ENCODE results near the gene UCK2. TPM values are rescaled to one million over a fixed set of nuclear protein-coding genes. Genes with fewer than 3 reads are reported as not detected.
A peak's percentile ranks its signal among the peaks of the same experiment; 100 is the strongest.

Gene UCK2
- total and polyA plus RNA-seq, 2 of the 8 experiments (the other 6 are each of a cell fraction or from before 2014, with no cell fraction given): 103 to 109 TPM

DNA sequence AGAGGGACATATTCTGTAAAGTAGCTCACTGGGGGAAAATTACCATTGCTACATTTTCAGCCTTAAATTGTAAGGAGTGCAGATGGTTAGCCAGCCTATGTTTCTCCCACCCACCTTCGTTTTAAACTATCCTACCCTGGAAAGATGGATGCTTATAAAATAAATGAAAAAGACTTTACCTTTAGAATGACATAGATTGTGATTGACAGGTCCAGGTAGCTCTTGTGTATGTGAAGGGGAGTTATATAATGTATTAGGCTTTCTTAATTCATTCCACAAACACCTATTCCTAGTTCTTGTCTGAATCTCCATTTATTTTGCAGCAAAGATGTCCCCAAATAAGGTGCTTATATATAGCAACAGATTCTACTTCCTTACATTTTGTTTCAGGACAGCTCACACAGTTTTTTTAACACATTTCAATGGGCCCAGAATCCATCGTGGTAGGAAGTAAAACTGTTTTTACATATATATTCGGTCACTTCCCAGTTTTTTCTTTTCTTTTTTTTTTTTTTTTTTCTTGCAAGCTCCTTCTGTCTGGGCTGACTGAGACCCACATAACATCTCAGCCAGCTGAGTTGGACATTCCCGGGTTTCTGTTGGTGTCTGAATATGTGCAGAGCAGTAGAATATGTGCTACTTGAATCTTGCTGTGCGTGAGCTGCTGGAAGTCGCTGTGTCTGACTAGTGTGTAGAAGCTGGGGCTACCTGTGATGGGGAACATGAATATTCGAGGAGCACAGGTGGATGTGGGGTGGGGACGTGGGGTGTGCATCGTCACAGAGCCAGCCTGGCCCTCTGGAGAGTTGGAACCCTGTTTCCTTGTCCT, 27.8 kb downstream of the UCK2 start:
- H3K4me1 ChIP-seq (replicated peaks in 1 of 4; ENCODE audit: control insufficient read depth in 3 of 4, insufficient read depth in 4 of 4, low read length in 3 of 4): peaks cover 4 to 32% (median 27%) of the 10 kb centered on the region in 4 experiments
- H2BK12ac ChIP-seq (ENCODE audit: low read depth, low read length): 0 out of 2 replicates have a peak overlapping the region, but pooled peaks have one; percentile 62
- no peak overlapping the region for H2BK120ac ChIP-seq (replicated peaks; ENCODE audit: low read depth, low read length)
- H2BK5ac ChIP-seq (ENCODE audit: low read depth, low read length): 0 out of 2 replicates have a peak overlapping the region, but pooled peaks have one; percentile 81
- DNase-seq (ENCODE audit: low read depth in 1 of 2, low spot score in 2 of 2) (no peak), FAIRE-seq (no peak)
- H3K9me3 ChIP-seq (ENCODE audit: insufficient read depth in 2 of 2, low read depth in 1 of 2, low read length in 1 of 2): no peaks in the 10 kb centered on the region
- H3K14ac ChIP-seq (ENCODE audit: insufficient read length): no peak overlapping the region
- no peak overlapping the region for H3K27ac ChIP-seq (ENCODE audit: low read depth, low read length)
- no peak overlapping the region for H3K56ac ChIP-seq (replicated peaks; ENCODE audit: insufficient read length, low read depth, low read length)
- peaks cover 43 to 63% of the 10 kb centered on the region in 2 experiments for H4K20me1 ChIP-seq (replicated peaks in 1 of 2; ENCODE audit: control insufficient read depth in 1 of 2, insufficient read depth in 2 of 2, low read length in 2 of 2)
- no peaks in the 10 kb centered on the region for H3K23me2 ChIP-seq (ENCODE audit: low read depth, low read length)
- no peak overlapping the region for H2BK15ac ChIP-seq (ENCODE audit: low read length)
- CTCF ChIA-PET (ENCODE audit: partially characterized antibody): interaction anchor here (0.6 to 2.9 kb wide), 7 partner anchors 11 to 487 kb away, joined by 3 to 12 read pairs (median 4); no protein-coding TSS in a partner anchor
- H3K27me3 ChIP-seq (replicated peaks in 1 of 4; ENCODE audit: control insufficient read depth in 3 of 4, extremely low read depth in 1 of 4, insufficient read depth in 3 of 4, low read length in 3 of 4): no peaks in the 10 kb centered on the region
- no peak overlapping the region for H2BK20ac ChIP-seq (ENCODE audit: low read length)
- no peak overlapping the region for H3K18ac ChIP-seq (ENCODE audit: extremely low read depth, low read length)
- no peaks in the 10 kb centered on the region for H3K36me3 ChIP-seq (ENCODE audit: control insufficient read depth in 2 of 4, insufficient read depth in 4 of 4, low read length in 3 of 4)
- H3K4me3 ChIP-seq (ENCODE audit: extremely low read depth in 1 of 4, insufficient read depth in 2 of 4, low read depth in 3 of 4, low read length in 4 of 4): no peak overlapping the region
- TF ChIP-seq, protein P1, sequence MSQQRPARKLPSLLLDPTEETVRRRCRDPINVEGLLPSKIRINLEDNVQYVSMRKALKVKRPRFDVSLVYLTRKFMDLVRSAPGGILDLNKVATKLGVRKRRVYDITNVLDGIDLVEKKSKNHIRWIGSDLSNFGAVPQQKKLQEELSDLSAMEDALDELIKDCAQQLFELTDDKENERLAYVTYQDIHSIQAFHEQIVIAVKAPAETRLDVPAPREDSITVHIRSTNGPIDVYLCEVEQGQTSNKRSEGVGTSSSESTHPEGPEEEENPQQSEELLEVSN (IDR thresholded peaks at IDR 0.05): no peak
- TF ChIP-seq NRF1 (IDR thresholded peaks at IDR 0.05; ENCODE audit: low read depth, low read length): no peak
- TF ChIP-seq POU5F1 (IDR thresholded peaks at IDR 0.05; ENCODE audit: low read depth, low read length): no peak
- H3K23ac ChIP-seq (ENCODE audit: insufficient read length): no peak overlapping the region
- H3K79me2 ChIP-seq (ENCODE audit: control insufficient read depth in 1 of 2, insufficient read depth in 2 of 2, low read length in 2 of 2): peaks cover 41 to 97% of the 10 kb centered on the region in 2 experiments
- 68% methylated on average over 9 of the region's 9 CpGs; no CpG with 5 or more reads in 1 of the 2 experiments for WGBS, 2 experiments (ENCODE audit: extremely low coverage in 1 of 2, insufficient coverage in 1 of 2, insufficient read length in 1 of 2, insufficient replicate concordance in 2 of 2, low coverage in 1 of 2, low lambda C conversion rate in 2 of 2, missing lambda C conversion rate in 1 of 2)
- H2AK5ac ChIP-seq (ENCODE audit: low read depth, low read length): 0 out of 2 replicates have a peak overlapping the region, but pooled peaks have one; percentile 76
- H3K4ac ChIP-seq (replicated peaks; ENCODE audit: insufficient read length, low read depth, low read length): no peak overlapping the region
- H2AFZ ChIP-seq (ENCODE audit: low read length): no peak overlapping the region
- H4K91ac ChIP-seq (replicated peaks; ENCODE audit: insufficient read length, low read length): no peak overlapping the region
- H4K5ac ChIP-seq (ENCODE audit: insufficient read length, low read depth, low read length): no peak overlapping the region
- peaks cover 22% of the 10 kb centered on the region for H3K79me1 ChIP-seq (ENCODE audit: low read depth, low read length)
- peak overlapping the region; percentile 37 to 42; a peak in 3 of 4 replicates for H3K4me2 ChIP-seq (ENCODE audit: insufficient read depth in 1 of 2, low read depth in 2 of 2, low read length in 2 of 2)
- POLR2A ChIA-PET (ENCODE audit: partially characterized antibody): interaction anchor here (1.0 to 2.0 kb wide), 4 partner anchors 27 to 85 kb away, joined by 3 to 14 read pairs (median 3); partner anchors contain the start of gene UCK2
- no peak overlapping the region for H3K9ac ChIP-seq (replicated peaks in 1 of 4; ENCODE audit: extremely low read depth in 1 of 4, low read depth in 3 of 4, low read length in 3 of 4)
- no peak overlapping the region for H4K8ac ChIP-seq (ENCODE audit: extremely low read depth, insufficient read depth, low read length)

All from H1 (cell line).